Lower leg skin (tissue), 3 donors: ENCODE results near the gene FURIN.

ENCODE experiments used
- POLR2A ChIP-seq, 2 donors: fragments of 450-650 bp; IDR thresholded peaks; one replicate each; pipeline ENCODE4 v1.6.1; 2016 to 2017; ENCODE audit warnings: antibody characterized with exemption in 2 of 2, mild to moderate bottlenecking in 1 of 2, moderate library complexity in 1 of 2
- TF ChIP-seq, protein P1 (sequence below), 3 donors: fragments of 450-650 bp; IDR thresholded peaks; one replicate each; pipeline ENCODE4 v1.5.1; 2016; ENCODE audit warnings: antibody characterized with exemption in 3 of 3, mild to moderate bottlenecking in 3 of 3, moderate library complexity in 2 of 3

DNA sequence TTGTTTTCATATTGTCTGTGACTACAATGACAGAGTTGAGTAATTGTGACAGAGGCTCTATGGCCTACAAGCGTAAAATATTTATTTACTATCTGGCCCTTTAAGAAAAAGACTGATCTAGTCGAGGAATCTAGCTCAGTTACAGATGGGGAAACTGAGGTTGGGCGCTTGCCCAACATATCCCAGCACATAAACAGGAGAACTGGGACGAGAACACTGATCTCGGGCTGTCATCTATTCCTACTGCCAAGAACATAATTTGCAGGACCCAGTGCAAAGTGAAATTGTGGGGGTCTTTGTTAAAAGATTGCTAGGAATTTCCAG, 17.9 kb downstream of the FURIN start:
- TF ChIP-seq, protein P1, sequence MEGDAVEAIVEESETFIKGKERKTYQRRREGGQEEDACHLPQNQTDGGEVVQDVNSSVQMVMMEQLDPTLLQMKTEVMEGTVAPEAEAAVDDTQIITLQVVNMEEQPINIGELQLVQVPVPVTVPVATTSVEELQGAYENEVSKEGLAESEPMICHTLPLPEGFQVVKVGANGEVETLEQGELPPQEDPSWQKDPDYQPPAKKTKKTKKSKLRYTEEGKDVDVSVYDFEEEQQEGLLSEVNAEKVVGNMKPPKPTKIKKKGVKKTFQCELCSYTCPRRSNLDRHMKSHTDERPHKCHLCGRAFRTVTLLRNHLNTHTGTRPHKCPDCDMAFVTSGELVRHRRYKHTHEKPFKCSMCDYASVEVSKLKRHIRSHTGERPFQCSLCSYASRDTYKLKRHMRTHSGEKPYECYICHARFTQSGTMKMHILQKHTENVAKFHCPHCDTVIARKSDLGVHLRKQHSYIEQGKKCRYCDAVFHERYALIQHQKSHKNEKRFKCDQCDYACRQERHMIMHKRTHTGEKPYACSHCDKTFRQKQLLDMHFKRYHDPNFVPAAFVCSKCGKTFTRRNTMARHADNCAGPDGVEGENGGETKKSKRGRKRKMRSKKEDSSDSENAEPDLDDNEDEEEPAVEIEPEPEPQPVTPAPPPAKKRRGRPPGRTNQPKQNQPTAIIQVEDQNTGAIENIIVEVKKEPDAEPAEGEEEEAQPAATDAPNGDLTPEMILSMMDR (IDR thresholded peaks at IDR 0.05) = no peak
- no peak for TF ChIP-seq POLR2A (IDR thresholded peaks at IDR 0.05)
